ENCODE results near the gene INTS7.

The INTS7 gene, protein sequence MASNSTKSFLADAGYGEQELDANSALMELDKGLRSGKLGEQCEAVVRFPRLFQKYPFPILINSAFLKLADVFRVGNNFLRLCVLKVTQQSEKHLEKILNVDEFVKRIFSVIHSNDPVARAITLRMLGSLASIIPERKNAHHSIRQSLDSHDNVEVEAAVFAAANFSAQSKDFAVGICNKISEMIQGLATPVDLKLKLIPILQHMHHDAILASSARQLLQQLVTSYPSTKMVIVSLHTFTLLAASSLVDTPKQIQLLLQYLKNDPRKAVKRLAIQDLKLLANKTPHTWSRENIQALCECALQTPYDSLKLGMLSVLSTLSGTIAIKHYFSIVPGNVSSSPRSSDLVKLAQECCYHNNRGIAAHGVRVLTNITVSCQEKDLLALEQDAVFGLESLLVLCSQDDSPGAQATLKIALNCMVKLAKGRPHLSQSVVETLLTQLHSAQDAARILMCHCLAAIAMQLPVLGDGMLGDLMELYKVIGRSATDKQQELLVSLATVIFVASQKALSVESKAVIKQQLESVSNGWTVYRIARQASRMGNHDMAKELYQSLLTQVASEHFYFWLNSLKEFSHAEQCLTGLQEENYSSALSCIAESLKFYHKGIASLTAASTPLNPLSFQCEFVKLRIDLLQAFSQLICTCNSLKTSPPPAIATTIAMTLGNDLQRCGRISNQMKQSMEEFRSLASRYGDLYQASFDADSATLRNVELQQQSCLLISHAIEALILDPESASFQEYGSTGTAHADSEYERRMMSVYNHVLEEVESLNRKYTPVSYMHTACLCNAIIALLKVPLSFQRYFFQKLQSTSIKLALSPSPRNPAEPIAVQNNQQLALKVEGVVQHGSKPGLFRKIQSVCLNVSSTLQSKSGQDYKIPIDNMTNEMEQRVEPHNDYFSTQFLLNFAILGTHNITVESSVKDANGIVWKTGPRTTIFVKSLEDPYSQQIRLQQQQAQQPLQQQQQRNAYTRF

DNA sequence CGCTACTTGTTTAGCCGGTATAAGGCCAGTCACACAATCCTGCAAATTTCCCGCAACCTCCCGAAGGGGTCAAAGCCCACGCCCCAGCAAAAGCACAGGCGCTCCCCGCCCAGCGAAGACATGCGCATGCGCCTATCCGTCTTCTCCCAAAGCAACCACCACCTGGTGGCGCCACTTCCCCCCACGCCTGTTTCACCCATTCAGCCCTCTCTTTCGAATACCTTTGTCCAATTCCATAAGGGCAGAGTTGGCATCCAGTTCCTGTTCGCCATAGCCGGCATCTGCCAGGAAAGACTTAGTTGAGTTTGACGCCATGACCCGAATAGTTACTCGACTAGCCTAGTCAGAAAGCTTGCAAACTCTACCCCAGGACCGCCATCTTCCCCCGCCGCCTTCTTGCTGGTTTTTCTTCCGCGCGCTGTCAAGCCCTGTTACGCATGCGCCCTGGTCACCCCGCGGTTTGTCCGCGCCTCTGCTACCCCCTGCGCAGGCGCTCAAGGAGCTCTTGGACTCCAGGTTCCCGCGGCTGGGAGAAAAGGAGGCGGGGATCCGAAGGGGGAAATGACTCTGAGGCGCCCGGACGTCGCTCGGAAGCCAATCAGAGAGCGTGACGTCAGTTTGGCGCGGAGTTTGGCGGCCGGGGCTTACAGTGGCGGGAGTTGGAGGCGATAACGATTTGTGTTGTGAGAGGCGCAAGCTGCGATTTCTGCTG is at the start of gene INTS7, which contains the start of gene DTL:
TSS of gene INTS7 (minus strand) at position 435 of the 712 bp plus-strand sequence. CDS start at position 315, 120 bp downstream.
TSS of gene DTL (plus strand) at position 626 of the 712 bp plus-strand sequence. CDS start 143 bp downstream, outside the sequence.
- DNase-seq (ENCODE audit: low spot score) = peak; percentile 99

DNA sequence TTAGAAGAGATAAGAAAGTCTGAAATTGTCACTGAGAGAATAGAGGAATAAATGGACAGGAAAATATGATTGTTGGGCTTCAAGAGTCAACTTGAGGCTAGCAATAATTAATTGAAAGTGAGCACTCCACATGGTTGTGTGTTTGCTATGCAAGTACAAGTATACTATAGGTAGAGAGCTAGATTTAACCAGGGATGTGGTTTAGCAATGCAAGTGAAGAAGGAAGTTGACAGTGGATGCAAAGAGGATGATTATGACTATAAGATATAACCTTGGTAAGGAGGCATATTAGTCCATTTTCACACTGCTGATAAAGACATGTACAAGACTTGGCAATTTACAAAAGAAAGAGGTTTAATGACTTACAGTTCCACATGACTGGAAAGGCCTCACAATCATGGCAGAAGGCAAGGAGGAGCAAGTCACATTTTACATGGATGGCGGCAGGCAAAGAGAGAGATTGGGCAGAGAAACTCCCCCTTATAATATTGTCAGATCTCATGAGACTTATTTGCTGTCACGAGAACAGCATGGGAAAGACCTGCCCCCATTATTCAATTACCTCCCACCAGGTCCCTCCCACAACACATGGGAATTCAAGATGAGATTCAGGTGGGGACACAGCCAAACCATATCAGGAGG is 47.5 kb upstream of the INTS7 start:
- DNase-seq (ENCODE audit: low spot score) = no peak

DNA sequence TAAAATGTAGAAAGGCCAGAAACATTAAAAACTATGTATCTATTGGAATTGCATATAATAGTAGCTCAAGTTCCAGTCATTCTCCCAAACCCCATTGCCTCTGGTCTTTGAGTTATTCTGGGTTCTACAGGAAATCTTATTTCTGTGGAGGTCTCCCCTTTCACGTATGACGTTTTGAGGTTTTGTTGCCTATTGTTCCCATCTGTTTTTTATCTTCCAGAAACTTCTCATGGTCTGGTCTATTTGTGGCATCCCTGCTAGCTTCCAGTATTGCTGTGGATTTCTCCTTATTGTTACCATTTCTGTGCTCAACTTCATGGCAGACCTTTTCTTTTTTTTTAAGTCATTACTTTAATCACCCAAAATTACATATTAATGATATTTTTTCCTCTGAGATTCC is 43.5 kb upstream of the INTS7 start:
- DNase-seq (ENCODE audit: low spot score) = no peak

DNA sequence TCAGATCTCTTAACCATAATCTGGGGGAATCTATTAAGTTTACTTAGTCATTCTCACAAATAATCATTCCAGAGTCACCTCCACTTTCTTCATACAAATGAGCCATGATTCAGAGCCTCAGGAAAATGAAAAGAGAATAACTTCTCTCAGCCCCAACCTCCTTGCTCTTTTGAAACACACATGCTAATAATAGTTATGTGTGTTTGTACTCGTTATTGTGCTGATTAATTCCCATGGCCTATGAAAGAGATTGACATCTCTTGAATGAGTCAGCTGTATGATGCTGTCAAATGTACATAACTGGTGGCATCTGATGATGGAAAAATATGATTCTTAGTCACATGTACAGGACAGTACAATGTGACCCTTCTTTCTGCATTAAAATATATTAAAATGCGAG is 41.7 kb upstream of the INTS7 start:
- no peak for DNase-seq (ENCODE audit: low spot score)

DNA sequence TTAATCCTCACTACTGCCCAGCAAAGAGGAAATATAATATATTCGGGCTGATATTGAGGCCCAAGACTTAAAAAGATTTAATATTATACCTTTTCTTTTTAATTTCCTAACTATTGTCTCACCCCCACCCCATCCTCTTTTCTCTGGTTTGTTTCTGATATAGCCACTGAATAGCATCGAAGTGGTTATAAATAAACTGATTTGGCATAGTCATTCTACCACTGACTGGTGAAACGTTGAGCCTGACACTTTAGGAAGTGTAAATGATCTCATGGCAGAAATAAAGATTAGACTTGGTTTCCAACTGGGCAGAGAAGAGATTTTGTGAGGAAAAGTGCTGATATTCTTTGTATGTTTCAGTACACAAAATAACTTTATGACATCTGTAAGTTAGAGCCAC is 39.5 kb upstream of the INTS7 start:
- DNase-seq (ENCODE audit: low spot score) = no peak

DNA sequence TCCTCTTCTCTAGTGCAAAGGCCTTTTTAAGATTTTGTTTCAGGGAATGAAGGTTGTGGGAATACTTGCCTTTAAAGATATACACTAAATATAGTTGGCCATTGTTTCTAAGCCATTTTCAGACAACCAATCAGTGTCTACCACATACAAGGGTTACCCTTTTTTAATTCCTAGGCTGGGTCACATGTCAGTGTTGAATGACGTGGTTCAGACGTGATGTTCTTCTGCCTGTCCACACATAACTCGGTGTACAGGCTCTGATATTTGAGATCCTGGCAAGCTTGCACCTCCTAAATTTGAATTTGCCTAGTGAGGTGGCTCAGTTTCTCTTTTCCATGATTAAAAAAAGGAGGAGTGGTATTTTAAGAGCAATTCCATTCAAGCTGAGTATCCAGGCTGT is 39.0 kb upstream of the INTS7 start:
- no peak for DNase-seq (ENCODE audit: low spot score)

GRCh38 chr1:212073490-212073889 is 38.1 kb upstream of the INTS7 start:
- no peak for DNase-seq (ENCODE audit: low spot score)

DNA sequence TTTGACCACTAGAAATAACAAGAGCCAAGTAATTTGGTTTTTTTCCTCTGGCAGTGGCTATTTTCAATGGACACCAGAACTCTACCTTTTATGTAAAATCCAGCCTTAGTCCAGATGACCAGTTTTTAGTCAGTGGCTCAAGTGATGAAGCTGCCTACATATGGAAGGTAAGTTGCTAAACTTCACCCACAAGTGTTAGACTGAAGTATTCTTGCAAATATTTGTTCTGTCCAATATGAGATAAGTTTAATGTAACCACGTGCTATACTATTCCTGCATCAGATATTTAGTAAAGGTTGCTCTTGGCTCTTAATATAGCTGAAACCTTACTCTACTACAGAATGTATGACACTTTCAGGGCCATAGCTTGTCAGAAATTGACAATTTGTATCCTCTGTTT is 36.7 kb upstream of the INTS7 start:
- DNase-seq (ENCODE audit: low spot score) = no peak

DNA sequence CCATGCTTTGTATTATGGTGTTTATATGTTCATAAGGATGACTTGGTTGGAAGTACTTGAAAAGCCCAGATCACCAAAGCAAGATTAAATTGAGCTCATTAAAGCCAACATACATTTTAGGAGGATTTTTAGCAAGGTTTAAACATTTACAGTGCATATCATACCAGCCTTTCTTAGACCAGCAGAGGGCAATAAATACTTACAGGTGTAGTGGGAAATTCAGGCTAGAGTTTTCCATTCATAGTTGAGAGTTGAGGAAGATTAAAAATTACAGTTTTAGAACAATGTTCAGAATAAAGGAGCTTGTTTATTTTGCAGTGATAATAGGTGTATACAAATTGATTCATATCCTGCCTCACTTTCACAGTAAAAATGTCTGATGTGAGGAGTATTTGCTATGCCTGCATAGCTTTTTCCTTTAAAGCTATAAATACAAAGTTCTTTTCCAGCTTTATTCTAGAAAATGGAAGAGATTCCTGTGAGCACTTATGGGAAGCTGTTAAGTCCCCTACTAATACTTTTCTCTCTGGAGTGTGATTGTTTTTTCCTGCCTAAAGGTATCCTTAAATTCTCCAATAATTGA is 35.5 kb upstream of the INTS7 start:
- DNase-seq (ENCODE audit: low spot score) = no peak

DNA sequence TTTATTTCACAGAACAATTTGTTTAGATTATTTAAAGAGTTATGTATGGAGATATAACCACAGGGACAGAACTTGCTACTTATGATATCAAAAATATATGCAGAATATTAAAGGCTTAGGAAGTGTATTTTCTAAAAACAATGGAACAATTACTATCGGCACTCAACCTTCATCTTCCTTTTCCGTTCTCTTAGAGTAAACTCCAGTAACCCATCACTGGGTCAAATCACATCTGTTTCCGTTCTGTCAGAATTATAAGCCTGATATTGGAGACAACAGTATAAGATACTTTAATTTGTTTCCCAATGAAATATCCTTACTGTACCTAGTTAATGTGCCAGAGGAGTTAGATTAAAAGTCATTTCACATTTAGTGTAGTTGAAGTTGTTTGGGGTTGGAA is 32.4 kb upstream of the INTS7 start:
- no peak for DNase-seq (ENCODE audit: low spot score)

GRCh38 chr1:212062832-212063438 is 27.6 kb upstream of the INTS7 start:
- no peak for DNase-seq (ENCODE audit: low spot score)

GRCh38 chr1:212060632-212061472 is 25.5 kb upstream of the INTS7 start:
- no peak for DNase-seq (ENCODE audit: low spot score)

DNA sequence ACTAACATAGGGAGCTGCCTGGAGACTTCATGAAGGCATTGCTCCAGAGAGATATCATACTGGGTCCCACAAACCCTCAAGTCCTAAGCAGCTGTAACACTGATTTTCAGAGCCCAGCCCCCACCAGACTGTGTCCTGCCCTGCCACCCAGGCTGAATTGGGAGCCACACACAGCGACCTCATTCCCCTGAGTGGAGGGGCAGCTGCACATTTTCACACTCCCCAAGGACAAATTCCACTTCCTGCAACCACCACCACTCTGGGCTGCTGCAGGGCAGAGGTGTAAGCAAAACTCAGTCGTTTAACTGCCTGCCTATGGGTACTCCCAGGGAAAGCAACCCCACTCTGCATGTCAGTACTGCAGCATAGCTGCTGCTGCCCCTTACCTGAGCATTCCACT is 20.0 kb upstream of the INTS7 start:
- DNase-seq (ENCODE audit: low spot score) = no peak

- DNase-seq (ENCODE audit: low spot score) = no peak
Measured at GRCh38 chr1:212053993-212054392, 18.6 kb upstream of the INTS7 start.

DNA sequence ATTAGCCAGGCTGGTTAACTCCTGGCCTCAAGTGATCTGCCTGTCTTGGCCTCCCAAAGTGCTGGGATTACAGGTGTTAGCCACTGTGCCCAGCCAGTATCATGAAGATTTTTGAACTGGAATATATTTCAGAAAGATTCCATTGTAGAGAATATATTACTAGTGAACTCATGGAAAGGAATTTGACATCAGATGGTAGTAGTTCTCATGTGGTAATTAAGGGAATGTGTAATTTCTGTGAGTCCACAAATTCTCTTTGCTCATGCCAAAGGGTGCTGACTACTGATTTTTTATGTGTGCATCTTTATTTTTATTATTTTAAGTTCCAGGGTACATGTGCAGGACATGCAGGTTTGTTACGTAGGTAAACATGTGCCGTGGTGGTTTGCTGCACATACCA is 10.6 kb upstream of the INTS7 start:
- no peak for DNase-seq (ENCODE audit: low spot score)

GRCh38 chr1:212044851-212045250 is 9.5 kb upstream of the INTS7 start:
- no peak for DNase-seq (ENCODE audit: low spot score)

GRCh38 chr1:212042436-212042835 is 7.1 kb upstream of the INTS7 start:
- no peak for DNase-seq (ENCODE audit: low spot score)

DNA sequence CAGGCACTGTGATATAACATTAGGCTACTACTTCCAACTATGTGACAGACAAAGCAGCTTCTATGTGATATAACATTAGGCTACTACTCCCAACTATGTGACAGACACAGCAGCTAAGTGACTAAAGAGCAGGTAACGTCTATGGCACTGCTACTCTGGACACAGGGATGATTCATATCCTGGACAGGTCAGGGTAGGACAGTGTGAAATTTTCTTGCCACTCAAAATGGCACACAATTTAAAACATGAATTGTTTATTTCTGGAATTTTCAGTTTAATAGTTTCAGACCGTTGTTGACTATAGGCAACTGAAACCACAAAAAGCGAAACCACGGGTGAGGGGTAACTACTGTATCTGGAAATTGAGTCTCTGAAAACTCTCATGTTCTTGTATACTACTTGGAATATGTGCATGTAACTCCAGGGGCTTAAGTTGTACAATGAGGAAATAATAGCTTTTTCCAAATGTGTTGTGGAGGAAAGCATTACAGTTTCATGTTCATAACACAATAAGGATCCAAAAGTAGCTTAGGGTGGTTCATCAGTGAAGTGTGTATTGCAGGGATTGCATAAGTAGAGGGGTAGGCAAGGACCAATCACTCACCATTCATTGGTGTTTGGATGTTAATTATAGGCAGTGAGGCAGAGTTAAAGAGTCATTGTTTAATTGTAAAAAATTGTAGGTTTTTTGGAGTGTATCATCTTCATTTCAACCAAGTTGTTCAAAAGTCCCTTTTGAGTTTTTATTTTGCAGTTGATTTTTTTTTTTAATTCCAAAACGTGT is 5.5 kb upstream of the INTS7 start:
- no peak for DNase-seq (ENCODE audit: low spot score)

DNA sequence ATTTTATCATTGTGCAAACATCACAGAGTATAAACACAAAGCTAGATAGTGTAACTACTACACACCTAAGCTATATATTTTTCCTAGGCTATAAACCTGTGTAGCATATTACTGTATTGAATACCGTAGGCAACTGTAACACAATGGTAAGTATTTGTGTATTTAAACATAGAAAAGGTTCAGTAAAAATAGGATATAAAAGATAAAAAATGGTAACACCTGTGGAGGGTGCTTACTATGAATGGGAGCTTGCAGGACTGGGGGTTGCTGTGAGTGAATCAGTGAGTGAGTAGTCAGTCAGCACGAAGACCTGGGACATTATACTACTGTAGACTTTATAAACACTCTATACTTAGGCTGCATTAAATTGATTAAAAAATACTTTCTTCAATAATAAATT is 4.3 kb upstream of the INTS7 start:
- DNase-seq (ENCODE audit: low spot score) = no peak

Measured in ecto neural progenitor cell (in vitro differentiated cells).